GM23248 (cell line): ENCODE results near the gene IFNL1.

Experiments used
- EZH2 ChIP-seq: fragments of 200-600 bp; sonication (generic); IDR thresholded peaks from 2 replicates; pipeline ENCODE4 v1.6.1; 2018; ENCODE audit warnings: antibody characterized with exemption, mild to moderate bottlenecking; ENCODE audit not compliant: insufficient read depth, poor library complexity, severe bottlenecking
- EZH2phosphoT487 ChIP-seq: fragments of 200-600 bp; sonication (generic); IDR thresholded peaks from 2 replicates; pipeline ENCODE4 v1.6.1; 2018; ENCODE audit warnings: antibody characterized with exemption, moderate library complexity, mild to moderate bottlenecking, low read depth; ENCODE audit not compliant: insufficient read depth

- TF ChIP-seq EZH2 (no peak), EZH2phosphoT487 (no peak)
Measured at GRCh38 chr19:39306075-39306474, 9.9 kb downstream of the IFNL1 start.
